AG20443 (cell line): Measurements from ENCODE around the gene PTPRT.

Source experiments
- DNase-seq: peaks from one replicate; pipeline ENCODE4 v3.0.0; 2012; ENCODE audit warnings: low spot score, mixed read lengths

Gene PTPRT

DNA sequence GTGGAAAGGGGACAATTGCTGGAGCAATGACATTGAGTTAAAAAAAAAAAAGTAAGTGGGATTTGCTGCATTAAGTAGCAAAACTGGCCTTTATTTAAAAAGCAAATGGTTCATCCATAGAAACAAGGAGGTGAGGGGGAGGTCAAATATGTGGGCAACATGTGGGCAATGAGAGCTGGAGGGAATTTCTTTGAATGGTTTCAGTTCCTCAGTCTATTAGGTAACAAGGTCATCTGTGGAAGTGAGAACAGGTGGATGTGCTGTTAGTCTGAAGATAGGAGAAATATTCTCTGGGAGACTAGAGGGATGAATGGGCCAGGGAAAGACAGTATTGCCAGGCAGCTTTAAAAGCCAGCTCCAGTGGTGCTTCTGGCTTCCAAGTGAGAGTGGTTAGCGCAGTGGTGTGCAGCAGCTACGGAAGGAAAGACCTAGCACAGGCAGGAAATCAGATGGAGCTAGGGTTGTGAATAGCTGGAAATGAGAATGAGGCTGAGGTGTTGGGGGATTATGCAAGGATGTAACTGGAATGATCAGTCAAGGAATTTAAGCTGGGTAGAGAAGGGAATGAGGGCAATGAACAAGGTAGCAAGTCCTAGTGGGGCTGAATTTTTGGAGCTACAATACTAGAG lies 727.6 kb downstream of the PTPRT start:
- no peak for DNase-seq

DNA sequence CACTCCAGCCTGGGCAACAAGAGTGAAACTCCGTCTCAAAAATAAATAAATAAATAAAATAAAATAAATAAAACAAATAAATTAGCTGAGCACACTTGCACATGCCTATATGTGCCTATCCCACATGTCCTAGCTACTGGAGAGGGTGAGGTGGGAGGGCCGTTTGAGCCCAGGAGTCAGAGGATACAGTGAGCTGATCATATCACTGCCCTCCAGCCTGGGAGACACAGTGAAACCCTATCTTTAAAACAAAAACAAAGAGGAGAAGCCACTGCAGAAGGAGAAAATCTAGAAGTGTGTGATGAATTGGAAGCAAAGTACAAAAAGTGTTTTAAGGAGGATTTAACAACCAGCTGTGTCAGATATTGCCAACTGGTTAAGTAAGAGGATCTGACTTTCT lies 728.4 kb downstream of the PTPRT start:
- DNase-seq = no peak

DNA sequence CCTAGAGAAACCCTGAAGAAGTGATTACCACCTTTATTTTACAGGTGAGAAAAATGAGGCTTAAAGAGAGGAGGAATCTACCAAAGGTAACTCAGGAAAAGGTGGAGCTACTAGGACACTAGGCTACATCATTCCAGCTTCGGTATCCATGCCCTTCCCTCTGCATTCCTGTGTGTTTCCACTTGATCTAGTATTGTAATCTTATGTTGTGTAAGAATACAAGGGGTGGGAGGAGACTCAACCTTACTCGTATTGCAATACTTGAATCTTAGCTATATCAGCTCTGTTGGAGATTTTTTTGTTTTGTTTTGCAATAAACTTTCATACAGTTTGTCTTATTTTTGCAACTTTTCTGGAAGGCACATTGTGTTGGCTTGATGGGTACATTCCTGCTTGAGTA lies 742.4 kb downstream of the PTPRT start:
- no peak for DNase-seq

DNA sequence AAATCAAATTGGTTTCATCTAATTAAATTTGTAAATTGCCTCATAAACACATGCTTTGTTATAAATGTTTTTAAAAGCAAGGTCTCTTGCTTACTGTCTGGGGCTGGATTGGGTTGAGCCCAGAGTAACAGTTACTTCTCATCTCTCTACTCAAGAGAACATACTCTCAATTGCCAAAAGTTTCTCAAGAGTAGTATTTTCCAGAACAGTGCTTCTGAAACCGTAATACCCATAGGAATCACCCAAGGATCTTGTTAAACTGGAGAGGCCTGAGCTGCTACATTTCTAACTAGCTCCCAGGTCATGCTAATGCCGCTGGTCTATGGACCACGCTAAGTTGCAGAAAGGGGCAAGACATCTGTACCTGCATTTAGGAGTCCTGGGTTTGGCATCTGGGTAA lies 744.9 kb downstream of the PTPRT start:
- DNase-seq = no peak

DNA sequence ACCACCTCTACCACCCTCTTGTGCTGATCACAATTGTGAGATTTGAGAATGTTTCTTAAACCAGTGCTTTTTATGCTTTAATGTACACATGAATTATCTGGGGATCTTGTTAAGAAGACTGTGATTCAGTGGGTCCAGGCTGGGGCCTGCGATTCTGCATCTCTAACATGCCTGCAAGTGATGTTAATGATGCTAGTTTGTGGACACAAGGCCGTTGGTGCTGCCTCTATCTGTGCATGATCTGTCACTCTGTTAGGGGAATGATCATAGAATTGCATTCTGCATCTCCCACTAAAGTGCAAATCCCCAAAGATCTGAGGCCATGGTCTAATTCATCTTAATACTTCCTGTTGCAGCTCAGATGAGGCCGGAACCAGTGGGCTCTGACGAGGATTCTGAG lies 746.5 kb downstream of the PTPRT start:
- no peak for DNase-seq

DNA sequence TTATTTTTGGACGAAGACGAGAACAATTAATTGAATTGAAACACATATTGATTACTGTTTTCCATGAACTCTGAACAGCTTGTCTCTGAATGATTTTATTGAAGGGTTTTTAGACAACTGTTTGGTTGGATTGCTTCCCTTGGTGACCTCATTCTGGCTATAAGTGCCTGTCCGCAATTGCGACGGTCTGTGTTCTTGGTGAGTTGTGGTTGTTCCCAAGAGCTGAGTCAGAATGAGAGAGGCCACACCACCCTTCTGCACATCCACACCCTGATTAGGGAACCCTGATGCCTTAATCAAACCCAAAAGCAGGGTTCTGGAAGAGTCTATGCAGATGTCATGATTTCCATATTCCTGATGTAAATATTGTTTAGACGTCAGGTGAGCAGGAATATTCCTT lies 747.0 kb downstream of the PTPRT start:
- DNase-seq = no peak

DNA sequence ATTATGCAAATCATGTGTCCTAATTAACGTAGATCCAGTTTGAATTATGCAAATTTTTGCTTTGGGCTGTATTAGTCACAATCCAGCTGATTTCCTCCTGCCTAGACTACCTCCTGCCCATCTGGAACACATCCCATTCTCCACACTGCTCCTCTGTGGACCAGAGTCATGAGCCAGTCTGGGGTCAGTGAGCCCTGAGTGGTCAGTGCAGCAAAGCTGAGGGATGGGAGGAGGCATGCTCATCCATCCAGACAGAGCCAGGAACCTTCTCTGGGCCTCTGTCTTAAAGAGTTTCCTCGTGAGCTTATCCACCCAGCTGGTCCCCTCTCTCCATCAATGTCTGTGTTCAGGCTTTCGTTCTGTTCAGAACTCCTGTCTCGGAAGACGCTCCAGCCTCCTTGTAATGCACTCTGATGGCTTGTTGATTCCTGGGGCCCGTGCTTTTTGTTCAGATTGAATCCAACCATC lies 747.8 kb downstream of the PTPRT start:
- no peak for DNase-seq

DNA sequence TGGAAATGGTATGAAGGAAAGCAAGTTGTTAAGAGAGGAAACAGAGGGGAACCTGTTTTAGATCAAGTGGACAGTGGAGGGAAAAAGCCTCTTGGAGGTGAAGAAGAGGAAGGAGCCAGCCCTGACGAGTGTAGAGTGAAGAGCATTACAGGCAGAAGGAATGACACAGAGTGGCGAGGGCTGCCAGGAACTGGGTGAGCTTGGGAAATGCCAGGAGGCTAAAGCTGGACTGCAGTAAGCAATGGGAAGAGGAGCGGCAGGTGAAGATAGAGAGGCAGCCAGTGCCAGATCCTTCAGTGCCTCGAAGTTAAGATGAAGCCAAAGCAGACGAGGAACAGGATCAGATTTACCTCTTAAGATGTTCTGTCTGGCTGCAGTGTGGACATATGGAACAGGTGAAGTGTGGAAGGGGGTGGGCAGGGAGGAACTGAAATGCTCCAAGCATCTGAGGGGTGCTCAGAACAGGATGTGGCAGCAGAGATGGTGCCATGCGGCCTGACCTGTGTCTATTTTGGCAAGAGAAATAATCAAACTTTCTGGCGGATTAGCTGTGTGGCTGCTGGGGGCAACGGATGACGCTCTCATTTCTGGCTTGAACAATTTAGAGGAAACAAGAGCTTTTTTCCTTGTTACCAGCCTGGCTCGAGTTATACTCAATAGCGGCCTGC lies 748.4 kb downstream of the PTPRT start:
- DNase-seq = no peak

DNA sequence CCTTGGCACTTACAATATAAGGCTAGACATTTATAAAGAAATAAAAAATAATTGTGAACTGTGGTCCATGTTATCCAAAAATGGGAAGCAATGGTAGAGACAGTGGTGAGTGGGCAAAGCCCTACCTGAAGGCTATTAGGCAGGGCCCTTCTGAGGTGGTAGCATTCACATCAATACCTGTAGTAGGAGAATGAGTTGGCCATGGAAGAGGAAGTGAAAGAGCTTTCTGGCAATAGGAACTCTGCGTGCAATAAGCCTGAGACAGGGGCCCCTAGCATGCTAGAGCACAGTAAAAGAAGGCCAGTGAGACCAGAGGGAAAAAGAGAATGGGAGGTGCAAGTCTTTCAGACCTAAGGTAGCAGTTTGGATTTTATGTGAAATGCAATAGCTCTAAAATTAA lies 754.5 kb downstream of the PTPRT start:
- no peak for DNase-seq

DNA sequence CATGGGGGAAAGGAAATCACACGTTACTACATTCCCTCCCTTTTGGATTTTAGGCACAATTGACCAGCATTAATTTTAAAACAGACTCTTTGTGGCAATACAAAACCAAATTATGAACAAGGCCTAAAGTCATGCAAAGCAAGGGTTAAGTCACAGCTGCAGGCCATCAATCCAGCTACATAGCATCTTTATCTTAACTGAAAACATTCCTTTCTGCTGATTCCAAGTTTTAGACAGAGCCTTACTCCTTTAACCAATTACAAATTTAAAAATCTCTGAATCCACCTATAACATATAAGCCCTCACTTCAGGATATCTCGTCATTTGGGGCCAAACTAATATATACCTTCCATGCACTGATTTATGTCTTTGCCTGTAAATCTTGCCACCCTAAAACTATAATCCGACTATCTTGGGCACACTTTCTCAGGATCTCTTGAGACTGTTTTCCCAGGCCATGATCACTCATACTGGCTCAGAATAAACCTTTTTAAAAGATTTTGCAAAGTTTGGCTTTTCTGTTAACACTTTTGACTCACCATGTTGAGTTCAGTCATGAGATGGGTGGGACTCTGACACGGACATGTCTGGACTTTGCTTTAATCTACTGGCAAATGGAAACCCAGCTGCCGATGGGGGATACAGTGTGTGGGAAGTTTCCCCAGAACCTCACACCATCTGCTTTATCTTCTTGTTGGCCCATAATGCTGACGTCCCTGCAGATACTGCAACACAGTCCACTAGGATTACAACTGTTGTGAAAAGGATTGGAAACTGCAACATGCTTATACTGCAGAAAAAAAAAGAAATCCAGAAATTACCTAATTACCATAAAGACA lies 757.0 kb downstream of the PTPRT start:
- no peak for DNase-seq

DNA sequence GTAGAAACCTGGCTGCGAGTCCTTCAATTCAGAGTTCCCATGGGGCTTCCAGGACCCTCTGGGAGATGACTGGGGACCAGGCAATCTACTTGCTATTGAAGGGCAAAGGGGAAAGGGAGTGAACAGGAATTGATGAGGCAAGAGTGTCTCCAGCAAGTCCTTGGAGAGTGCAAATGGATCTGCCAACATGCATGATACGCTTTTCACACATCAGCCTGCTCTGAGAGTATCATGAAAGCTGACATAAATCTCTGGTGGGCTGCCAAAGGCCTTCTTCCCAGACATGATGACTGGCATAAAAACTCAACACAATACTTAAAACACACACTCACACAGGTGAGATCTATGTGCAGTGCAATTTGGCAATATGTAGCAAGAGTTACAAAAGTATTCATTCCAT lies 759.1 kb downstream of the PTPRT start:
- no peak for DNase-seq

DNA sequence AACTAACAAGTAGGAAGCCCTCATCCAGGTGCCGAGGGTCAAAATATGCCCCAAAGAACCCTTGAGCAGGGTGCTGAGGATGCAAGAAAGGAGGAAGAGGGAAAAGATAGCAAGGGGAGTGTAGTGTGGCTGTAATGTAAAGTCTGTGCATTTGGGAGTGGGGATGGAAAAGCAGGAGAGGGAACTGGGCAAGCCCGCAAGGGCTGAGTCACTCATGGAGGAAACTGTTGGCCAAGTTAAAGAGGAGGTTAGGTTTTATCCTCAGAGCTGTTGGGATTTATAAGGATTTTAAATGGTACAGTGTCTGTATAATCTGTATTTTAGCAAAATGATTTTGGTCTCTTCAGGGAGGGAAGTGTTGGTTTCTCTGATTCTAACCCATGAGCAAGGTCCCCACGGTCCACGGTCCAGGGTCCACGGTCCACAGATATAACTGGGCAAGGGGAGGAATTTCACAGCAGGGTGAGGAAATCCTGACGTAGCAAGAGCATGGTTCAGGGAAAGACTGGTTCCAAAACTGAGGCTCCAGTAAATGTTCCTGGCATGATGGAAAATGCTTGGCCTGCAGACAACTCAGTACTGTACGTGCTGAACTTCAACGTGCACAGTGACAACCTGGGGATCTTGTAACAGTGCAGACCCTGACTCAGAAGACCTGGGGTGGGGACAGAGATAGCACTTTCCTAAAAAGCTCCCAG lies 759.8 kb downstream of the PTPRT start:
- DNase-seq = no peak

DNA sequence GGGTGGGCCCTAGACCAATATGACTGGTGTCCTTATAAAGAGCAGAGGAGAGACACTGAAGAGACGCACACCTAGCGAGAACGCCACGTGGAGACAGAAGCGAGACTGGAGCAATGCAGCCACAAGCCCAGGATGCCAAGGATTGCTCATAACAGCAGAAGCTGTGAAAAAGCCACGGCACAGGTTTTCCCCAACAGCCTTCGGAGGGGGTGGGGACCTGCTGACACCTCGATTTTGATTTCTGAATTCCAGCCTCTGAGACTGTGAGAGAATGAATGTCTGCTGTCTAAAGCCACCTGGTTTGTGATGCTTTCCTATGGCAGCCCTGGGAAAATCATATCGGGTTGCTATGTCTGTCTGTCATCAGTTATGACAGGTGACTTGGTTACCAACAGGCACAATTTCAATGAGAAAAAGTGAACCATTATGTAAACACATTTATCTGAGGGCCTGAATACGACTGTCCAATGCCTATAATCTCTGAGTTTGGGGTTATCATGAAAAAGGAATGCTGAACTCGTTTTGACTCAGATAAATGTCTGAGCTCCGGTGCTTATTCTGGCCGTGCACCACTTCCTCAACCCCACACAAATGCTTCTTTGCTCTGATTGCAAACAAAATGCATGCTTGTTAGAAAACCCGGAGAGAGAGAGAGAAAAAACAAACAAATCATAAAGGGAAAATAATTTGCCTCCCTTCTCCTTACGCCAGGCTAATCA lies 769.7 kb downstream of the PTPRT start:
- no peak for DNase-seq

DNA sequence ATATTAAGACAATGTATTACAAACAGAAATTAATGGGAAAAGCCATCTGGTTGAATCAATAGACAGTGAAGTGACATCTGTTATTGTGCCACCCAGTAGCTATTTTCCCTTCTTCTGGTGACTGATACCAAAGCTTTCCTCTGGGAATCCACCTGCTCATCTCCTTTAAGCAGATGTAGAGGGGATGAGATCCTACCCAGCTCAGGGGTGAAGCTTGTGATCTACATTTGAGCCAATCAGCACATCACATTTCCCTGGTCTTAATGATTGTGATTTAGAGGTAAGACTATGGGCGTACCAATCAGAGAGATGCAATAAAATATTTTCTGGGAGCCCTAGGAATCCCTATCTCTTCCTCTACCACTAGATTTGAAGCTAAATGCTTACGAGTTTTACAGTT lies 782.9 kb downstream of the PTPRT start:
- DNase-seq = no peak

DNA sequence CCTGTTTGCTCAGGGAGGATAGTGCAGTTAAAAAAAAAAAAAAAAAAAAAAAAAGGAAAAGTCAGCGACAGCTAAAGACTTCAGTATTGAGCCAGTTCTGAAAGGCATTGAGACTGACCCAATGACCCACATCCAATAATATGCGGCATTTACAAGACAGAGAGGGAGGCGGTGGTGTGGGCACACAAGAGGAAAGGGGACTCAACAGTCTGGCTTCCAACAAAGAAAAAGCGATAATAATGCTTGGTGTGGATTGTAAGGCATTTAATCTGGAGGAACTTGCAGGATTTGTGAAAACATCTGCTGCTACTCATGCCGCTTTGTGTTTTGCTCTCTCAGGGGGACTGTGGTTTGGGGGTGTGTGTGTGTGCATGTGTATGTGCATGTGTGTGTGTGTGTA lies 787.3 kb downstream of the PTPRT start:
- DNase-seq = no peak

DNA sequence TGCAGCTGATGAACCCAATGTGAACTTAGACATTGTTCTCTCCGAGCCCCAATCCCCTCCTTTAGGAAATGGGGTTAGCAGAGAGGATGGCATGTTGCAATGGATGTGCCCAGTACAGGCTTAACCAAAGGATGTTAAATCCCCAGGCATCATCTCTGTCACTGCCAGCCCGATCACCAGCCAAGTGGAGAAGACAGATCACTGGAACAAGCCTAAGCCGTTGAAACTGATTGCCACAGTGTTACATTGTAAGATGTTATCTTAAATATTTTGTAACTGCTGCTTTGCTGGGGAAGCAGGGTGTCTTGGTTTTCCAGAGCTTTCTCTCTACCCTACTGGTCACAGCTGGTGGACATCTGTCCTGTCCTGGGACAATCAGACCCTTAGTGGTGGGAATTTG lies 788.1 kb downstream of the PTPRT start:
- DNase-seq = no peak

DNA sequence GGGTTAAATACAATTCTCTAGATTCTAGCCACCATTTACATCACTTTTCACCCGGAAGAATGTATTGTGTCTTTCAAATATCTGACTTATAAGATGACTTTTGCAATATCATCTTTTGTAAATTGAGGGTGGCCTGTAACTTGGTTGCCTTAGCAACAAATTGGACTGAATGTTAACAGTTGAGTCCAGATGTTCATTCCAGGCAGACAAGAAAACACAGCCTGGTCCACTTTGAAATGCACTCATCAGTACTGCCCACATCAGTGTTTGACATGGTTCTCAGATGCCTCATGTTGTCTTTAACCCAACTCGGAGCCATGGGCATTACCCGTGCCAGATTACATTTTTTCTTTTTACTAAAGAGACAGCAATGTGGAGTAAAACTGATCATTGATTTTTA lies 789.9 kb downstream of the PTPRT start:
- no peak for DNase-seq

DNA sequence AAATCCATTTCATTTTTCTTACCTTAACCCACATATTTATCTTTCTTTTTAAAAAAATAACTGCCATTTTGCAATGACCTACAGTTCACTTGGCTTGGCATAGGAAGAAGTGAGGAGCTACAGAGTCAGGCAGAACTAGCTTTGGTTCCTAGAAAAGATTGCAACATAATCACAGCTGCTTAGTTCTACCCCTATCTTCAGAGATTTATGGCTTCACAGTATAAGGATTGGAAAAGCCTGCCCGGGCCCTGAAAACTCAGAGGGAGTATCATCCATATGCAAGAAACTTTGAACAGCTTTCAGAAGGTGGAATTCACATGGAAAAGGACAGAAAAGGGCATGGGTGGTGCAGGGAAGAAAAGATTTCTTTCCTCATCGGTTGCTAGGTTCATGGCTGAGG lies 797.3 kb downstream of the PTPRT start:
- no peak for DNase-seq

DNA sequence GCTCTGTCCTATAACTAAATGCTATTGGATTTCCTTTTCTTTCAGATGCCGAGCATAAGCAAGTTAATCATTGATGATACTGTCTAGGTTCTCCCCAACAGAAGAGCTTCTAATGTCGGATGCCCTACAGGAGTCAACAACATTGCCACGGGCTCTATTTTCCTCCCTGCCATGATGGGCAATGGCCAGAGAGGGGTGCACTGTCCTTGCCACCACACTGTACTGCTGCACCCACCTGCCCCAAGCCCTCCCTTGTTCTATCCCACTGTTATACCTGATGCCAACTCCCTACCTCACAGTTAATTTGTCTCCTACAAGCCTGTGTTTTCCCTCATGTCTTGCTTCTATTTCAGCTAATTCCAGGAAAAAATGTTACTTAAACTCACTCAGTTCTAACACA lies 797.9 kb downstream of the PTPRT start:
- DNase-seq = no peak

DNA sequence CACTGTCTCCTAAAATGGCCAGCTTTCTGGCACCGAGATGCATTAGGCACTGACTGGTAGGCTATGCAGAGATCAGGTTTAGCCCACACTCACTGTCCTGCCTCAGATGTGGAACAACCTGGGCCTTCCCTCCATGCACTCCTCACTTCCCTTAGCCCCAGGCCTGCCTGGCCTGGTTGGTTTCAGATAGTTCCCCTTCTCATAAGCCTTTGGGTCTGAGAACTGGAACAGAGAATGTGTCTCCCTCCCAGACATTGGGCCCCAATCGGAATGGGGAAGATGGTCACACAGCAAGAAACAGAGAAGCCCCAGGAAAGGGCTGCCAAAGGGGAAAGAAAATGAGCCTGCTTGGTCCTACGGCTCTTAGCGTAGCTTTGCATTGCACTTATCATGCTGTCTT lies 809.4 kb downstream of the PTPRT start:
- no peak for DNase-seq

DNA sequence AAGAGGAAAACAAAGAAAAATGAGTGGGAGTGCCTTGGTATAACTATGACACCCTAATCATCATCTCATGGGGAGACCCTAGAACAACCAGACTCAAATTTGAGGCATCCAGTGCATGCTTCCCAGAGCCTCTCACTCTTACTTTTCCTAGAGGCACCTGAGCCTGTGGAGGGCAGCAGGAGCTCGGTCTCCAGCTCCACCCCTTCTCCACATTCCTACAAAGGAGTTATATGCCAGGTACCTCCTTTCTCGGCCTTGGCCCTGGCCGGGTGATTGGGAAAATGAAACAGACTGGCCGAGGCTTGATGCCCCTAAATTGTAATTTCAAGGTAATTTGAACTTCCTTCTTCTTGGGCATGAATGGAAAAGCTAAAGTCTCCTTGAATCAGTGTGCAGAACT lies 810.3 kb downstream of the PTPRT start:
- DNase-seq = no peak

DNA sequence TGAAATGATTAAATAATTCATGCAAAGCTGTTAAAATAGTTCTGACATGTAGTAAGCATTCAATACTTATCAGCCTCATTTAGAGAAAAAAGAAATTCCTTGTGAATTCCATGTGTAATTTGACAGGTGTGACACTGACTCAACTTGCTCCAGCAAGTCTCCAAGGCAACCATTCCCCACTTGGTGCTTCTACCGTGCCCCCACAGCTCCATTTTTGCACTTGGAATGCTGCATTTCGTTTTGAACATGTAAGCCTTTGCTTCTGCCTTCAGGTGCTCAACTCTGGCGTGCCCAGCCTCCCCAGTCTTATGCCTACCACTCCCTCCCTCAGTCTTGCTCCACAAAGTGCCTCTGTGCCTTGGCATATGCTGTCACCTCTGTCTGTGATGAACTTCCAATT lies 810.9 kb downstream of the PTPRT start:
- no peak for DNase-seq
